Measurements from ENCODE around the gene NCK2. TPM values are rescaled to one million over a fixed set of nuclear protein-coding genes. Genes with fewer than 3 reads are reported as not detected.

Gene NCK2
- total RNA-seq, 1 experiment from 2014 or later, result 45.4 TPM

- H2AFZ ChIP-seq (ENCODE audit: low read length), result no peak overlapping the region
- no TSS peak for BruUV-seq (replicated peaks)
- H3K9ac ChIP-seq (ENCODE audit: low read length), result no peak overlapping the region
- H3K4me1 ChIP-seq (ENCODE audit: insufficient read depth, low read length), result peaks cover 16% of the 10 kb centered on the region
- peaks cover 58% of the 10 kb centered on the region for H3K79me2 ChIP-seq (ENCODE audit: low read length)
- H3K4me3 ChIP-seq (ENCODE audit: low read length), result no peak overlapping the region
- H3F3A ChIP-seq (ENCODE audit: low read length, unreplicated experiment), result peaks cover 3% of the 10 kb centered on the region
- H3K27me3 ChIP-seq (ENCODE audit: low read length), result no peaks in the 10 kb centered on the region
- POLR2A ChIA-PET (ENCODE audit: unreplicated experiment), result no interaction called here
- DNase-seq (no peak), ATAC-seq (no peak)
- intact Hi-C loops (cut with micrococcal nuclease), result no loop called here
- no peaks in the 10 kb centered on the region for H3K36me3 ChIP-seq (ENCODE audit: low read depth, low read length)
- no peak overlapping the region for H3K27ac ChIP-seq (ENCODE audit: low read length)
- CTCF ChIA-PET, result no interaction called here
- H3K9me3 ChIP-seq (ENCODE audit: low read length), result no peaks in the 10 kb centered on the region
- no peak for TF ChIP-seq CTCF (conservative IDR thresholded peaks at IDR 0.05; ENCODE audit: low read depth, low read length)
- no peak for TF ChIP-seq EZH2phosphoT487 (IDR thresholded peaks at IDR 0.05; ENCODE audit: borderline replicate concordance, low read length)
- no peak for TF ChIP-seq EZH2 (IDR thresholded peaks at IDR 0.05; ENCODE audit: low read length, unreplicated experiment)
- no peak overlapping the region for H3K4me2 ChIP-seq (ENCODE audit: low read length)
- no peaks in the 10 kb centered on the region; the same call in 1 of the 2 replicates for H4K20me1 ChIP-seq (ENCODE audit: low read length)
- H3K9me2 ChIP-seq (replicated peaks; ENCODE audit: low read length), result no peaks in the 10 kb centered on the region
Observed at GRCh38 chr2:105797298-105797819, 52.6 kb downstream of the NCK2 start.

- no peaks in the 10 kb centered on the region for H3K36me3 ChIP-seq (ENCODE audit: low read depth, low read length)
- H3K9me2 ChIP-seq (replicated peaks; ENCODE audit: low read length), result no peaks in the 10 kb centered on the region
- ChIA-PET CTCF (no interaction called here), POLR2A (ENCODE audit: unreplicated experiment) (no interaction called here)
- H3F3A ChIP-seq (ENCODE audit: low read length, unreplicated experiment), result peaks cover 3% of the 10 kb centered on the region
- no peak overlapping the region for H3K9ac ChIP-seq (ENCODE audit: low read length)
- H2AFZ ChIP-seq (ENCODE audit: low read length), result no peak overlapping the region
- no peak overlapping the region for H3K4me2 ChIP-seq (ENCODE audit: low read length)
- H3K79me2 ChIP-seq (ENCODE audit: low read length), result peaks cover 50% of the 10 kb centered on the region
- no TSS peak for BruUV-seq (replicated peaks)
- H3K27ac ChIP-seq (ENCODE audit: low read length), result no peak overlapping the region
- peaks cover 16% of the 10 kb centered on the region for H3K4me1 ChIP-seq (ENCODE audit: insufficient read depth, low read length)
- intact Hi-C loops (cut with micrococcal nuclease), result no loop called here
- TF ChIP-seq CTCF (conservative IDR thresholded peaks at IDR 0.05; ENCODE audit: low read depth, low read length), result no peak
- no peak for TF ChIP-seq EZH2phosphoT487 (IDR thresholded peaks at IDR 0.05; ENCODE audit: borderline replicate concordance, low read length)
- TF ChIP-seq EZH2 (IDR thresholded peaks at IDR 0.05; ENCODE audit: low read length, unreplicated experiment), result no peak
- DNase-seq (no peak), ATAC-seq (no peak)
- no peaks in the 10 kb centered on the region for H3K9me3 ChIP-seq (ENCODE audit: low read length)
- H3K4me3 ChIP-seq (ENCODE audit: low read length), result no peak overlapping the region
- H4K20me1 ChIP-seq (ENCODE audit: low read length), result no peaks in the 10 kb centered on the region; the same call in 1 of the 2 replicates
- no peaks in the 10 kb centered on the region for H3K27me3 ChIP-seq (ENCODE audit: low read length)
Observed at GRCh38 chr2:105798595-105798994, 53.9 kb downstream of the NCK2 start.

DNA sequence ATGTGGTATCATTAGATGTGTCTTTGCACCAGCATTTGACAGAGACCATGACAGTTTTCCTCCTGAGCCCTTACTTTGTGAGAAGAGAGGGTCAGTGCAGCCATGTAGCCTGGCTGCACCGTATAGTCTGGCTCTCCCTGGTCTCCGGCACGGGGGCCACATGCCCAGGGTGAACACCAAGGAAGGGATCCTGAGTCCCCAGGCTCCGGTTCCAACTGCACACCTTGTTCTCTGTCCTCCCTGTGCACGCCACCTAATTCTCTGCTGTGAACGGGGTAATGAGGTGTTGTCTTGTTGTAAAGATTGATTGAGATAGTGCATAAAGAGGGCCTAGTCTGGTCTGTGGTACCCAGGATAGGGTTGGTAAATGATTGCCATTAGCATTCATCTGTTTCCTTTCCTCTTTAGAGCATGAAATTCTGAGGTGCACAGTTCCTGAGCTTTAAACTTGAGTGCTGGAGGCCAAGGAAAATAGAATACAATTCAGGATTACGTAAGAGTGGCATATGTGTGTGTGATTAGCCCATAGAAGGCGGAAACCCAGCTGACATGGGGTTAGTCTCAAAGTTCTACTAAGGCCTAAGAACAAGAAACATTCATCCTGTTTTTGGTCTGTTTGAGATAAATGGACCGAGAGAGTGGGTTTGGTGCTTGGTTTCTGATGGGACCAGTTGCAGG, 55.5 kb downstream of the NCK2 start:
- no peaks in the 10 kb centered on the region for H3K9me2 ChIP-seq (replicated peaks; ENCODE audit: low read length)
- ATAC-seq, result no peak
- H3K27me3 ChIP-seq (ENCODE audit: low read length), result no peaks in the 10 kb centered on the region
- ChIA-PET POLR2A (ENCODE audit: unreplicated experiment) (no interaction called here), CTCF (no interaction called here)
- TF ChIP-seq EZH2 (IDR thresholded peaks at IDR 0.05; ENCODE audit: low read length, unreplicated experiment) (no peak), EZH2phosphoT487 (IDR thresholded peaks at IDR 0.05; ENCODE audit: borderline replicate concordance, low read length) (no peak), CTCF (conservative IDR thresholded peaks at IDR 0.05; ENCODE audit: low read depth, low read length) (no peak)
- peaks cover 11% of the 10 kb centered on the region for H3K4me1 ChIP-seq (ENCODE audit: insufficient read depth, low read length)
- no peaks in the 10 kb centered on the region for H3K36me3 ChIP-seq (ENCODE audit: low read depth, low read length)
- H3K4me2 ChIP-seq (ENCODE audit: low read length), result no peak overlapping the region
- intact Hi-C loops (cut with micrococcal nuclease), result no loop called here
- BruUV-seq (replicated peaks), result no TSS peak
- no peaks in the 10 kb centered on the region; the same call in 1 of the 2 replicates for H4K20me1 ChIP-seq (ENCODE audit: low read length)
- H2AFZ ChIP-seq (ENCODE audit: low read length), result no peak overlapping the region
- peaks cover 3% of the 10 kb centered on the region for H3F3A ChIP-seq (ENCODE audit: low read length, unreplicated experiment)
- no peak overlapping the region for H3K27ac ChIP-seq (ENCODE audit: low read length)
- H3K9me3 ChIP-seq (ENCODE audit: low read length), result no peaks in the 10 kb centered on the region
- DNase-seq, result no peak
- H3K4me3 ChIP-seq (ENCODE audit: low read length), result no peak overlapping the region
- peaks cover 57% of the 10 kb centered on the region for H3K79me2 ChIP-seq (ENCODE audit: low read length)
- no peak overlapping the region for H3K9ac ChIP-seq (ENCODE audit: low read length)
